ENCODE measurements around the gene VMP1. TPM values are rescaled to one million over a fixed set of nuclear protein-coding genes. Genes with fewer than 3 reads are reported as not detected.
A peak's percentile ranks its signal among the peaks of the same experiment; 100 is the strongest.

The VMP1 gene
- total and polyA plus RNA-seq, 2 of the 13 experiments (the other 11 are each of a cell fraction or from before 2014, with no cell fraction given): 186 to 271 TPM

- no peak; the same call in 2 of the 3 replicates for ATAC-seq
- Histone ChIP-seq H3K36me3 (replicated peaks in 1 of 2; ENCODE audit: control insufficient read depth in 1 of 2, insufficient read depth in 2 of 2, low read length in 2 of 2) (peaks cover 43 to 97% of the 10 kb centered on the region in 2 experiments), H3K4me1 (ENCODE audit: insufficient read depth, low read length) (no peaks in the 10 kb centered on the region), H3K9me3 (ENCODE audit: low read length) (no peaks in the 10 kb centered on the region), H2AFZ (ENCODE audit: low read length) (no peak overlapping the region), H3K9ac (ENCODE audit: insufficient read depth, low read depth, low read length) (no peak overlapping the region), H3K4me2 (ENCODE audit: low read depth, low read length) (no peak overlapping the region), H4K20me1 (ENCODE audit: insufficient read depth, low read length) (no peaks in the 10 kb centered on the region), H3K4me3 (replicated peaks in 1 of 3; ENCODE audit: insufficient read depth in 1 of 3, low read depth in 2 of 3, low read length in 3 of 3) (no peak overlapping the region), H3K79me2 (ENCODE audit: insufficient read depth, low read length) (no peaks in the 10 kb centered on the region), H3K27me3 (ENCODE audit: control insufficient read depth in 1 of 2, insufficient read depth in 2 of 2, low read length in 2 of 2) (no peaks in the 10 kb centered on the region), H3K27ac (ENCODE audit: extremely low read length, insufficient read depth, low read length) (no peak overlapping the region)
- 98% methylated on average over 6 of the region's 6 CpGs for WGBS (ENCODE audit: low lambda C conversion rate)
- DNase-seq (ENCODE audit: low spot score): no peak
- CTCF ChIA-PET (ENCODE audit: low intra/inter-chr PET ratio, low total read pairs): no interaction called here
- intact Hi-C loops (cut with micrococcal nuclease; ENCODE audit: unreplicated experiment) (no loop called here), in situ Hi-C loops (cut with HindIII; ENCODE audit: extremely low pct_ligation_motif_present, low pct_unique_long_range_greater_than_20kb) (no loop called here)
- no peak for TF ChIP-seq RBFOX2 (IDR thresholded peaks at IDR 0.05; ENCODE audit: low read depth, low read length)
- TF ChIP-seq JUNB (CRISPR knock-in tag; IDR thresholded peaks at IDR 0.05; ENCODE audit: borderline replicate concordance): no peak
- peak in 1 of 2 experiments; percentile 39; a peak in 1 of 4 replicates for TF ChIP-seq MAFK (conservative IDR thresholded peaks at IDR 0.05 in 1 of 2, IDR thresholded peaks at IDR 0.05 in 1 of 2; ENCODE audit: low read length in 2 of 2)
- 0 out of 2 replicates have a peak, but pooled peaks have one; percentile 36 for TF ChIP-seq MAFF (IDR thresholded peaks at IDR 0.05; ENCODE audit: low read depth, low read length)
- TF ChIP-seq ZNF333 (CRISPR knock-in tag; IDR thresholded peaks at IDR 0.05; ENCODE audit: borderline replicate concordance): no peak
- no peak for TF ChIP-seq NFE2 (CRISPR knock-in tag; IDR thresholded peaks at IDR 0.05)
- no peak for TF ChIP-seq SETDB1 (CRISPR knock-in tag; IDR thresholded peaks at IDR 0.05; ENCODE audit: borderline replicate concordance)
- no peak for TF ChIP-seq ZBTB34 (CRISPR knock-in tag; IDR thresholded peaks at IDR 0.05)
- no peak for TF ChIP-seq ZNF891 (CRISPR knock-in tag; IDR thresholded peaks at IDR 0.05)
- no peak for TF ChIP-seq HIVEP1 (CRISPR knock-in tag; IDR thresholded peaks at IDR 0.05)
- no peak for TF ChIP-seq CHCHD3 (CRISPR knock-in tag; IDR thresholded peaks at IDR 0.05)
- TF ChIP-seq ZNF549 (CRISPR knock-in tag; IDR thresholded peaks at IDR 0.05): no peak
- peak; percentile 65 for TF ChIP-seq RBM22 (optimal IDR thresholded peaks at IDR 0.05; ENCODE audit: low read length)
- no peak for TF ChIP-seq PHF21A (CRISPR knock-in tag; IDR thresholded peaks at IDR 0.05)
- no peak for TF ChIP-seq PHF5A (CRISPR knock-in tag; IDR thresholded peaks at IDR 0.05; ENCODE audit: low read depth, unreplicated experiment)
- TF ChIP-seq DR1 (CRISPR knock-in tag; IDR thresholded peaks at IDR 0.05): no peak
- no peak for TF ChIP-seq ZNF367 (CRISPR knock-in tag; IDR thresholded peaks at IDR 0.05; ENCODE audit: borderline replicate concordance)
- no peak for TF ChIP-seq ZNF24 (IDR thresholded peaks at IDR 0.05)
- TF ChIP-seq ZNF670 (CRISPR knock-in tag; IDR thresholded peaks at IDR 0.05; ENCODE audit: borderline replicate concordance): no peak
- POLR2A ChIA-PET: interaction anchor here (1.3 kb wide), 1 partner anchor 66 kb away, joined by 5 read pairs; the partner anchor contains the start of gene CLTC
- no peak for FAIRE-seq
- no TSS peak for BruUV-seq (replicated peaks)
Observed at GRCh38 chr17:59684967-59685366, 22.5 kb upstream of the VMP1 start.
